ENCODE results near the gene RNF151.
A peak's percentile ranks its signal among the peaks of the same experiment; 100 is the strongest.

RNF151 gene

GRCh38 chr16:1991588-1991947 lies 24.9 kb downstream of the RNF151 start:
- DNase-seq (ENCODE audit: low read depth in 3 of 3), result no peak

DNA sequence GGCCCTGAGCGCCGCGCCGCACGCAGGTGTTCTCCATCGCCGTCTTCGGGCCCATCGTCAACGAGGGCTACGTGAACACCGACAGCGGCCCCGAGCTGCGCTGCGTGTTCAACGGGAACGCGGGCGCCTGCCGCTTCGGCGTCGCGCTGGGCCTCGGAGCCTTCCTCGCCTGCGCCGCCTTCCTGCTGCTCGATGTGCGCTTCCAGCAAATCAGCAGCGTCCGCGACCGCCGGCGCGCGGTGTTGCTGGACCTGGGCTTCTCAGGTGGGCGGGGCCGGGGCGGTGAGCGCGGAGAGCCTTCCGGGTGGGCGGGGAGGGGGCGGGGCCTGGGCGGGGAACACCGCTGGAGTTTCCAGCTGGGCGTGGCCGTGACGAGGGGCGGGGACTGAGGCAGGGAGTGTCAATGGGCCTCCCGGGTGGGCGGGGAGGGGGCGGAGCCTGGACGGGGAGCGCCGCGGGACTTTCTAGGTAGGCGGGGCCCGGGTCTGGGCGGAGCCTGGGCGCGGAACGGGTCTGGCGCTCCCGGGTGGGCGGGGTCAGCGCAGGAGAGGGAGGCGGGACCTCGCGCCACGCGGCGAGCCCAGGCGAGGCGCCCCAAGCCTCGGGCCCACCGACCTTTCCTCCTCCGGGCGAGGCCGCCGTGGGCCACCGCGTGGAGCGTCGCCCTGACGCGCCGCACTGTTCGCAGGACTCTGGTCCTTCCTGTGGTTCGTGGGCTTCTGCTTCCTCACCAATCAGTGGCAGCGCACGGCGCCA lies 25.5 kb downstream of the RNF151 start:
- peak; percentile 98 to 99 (median 98) for DNase-seq (ENCODE audit: low read depth in 3 of 3)

GRCh38 chr16:1992704-1993317 lies 26.2 kb downstream of the RNF151 start:
- DNase-seq (ENCODE audit: low read depth in 3 of 3), result no peak

DNA sequence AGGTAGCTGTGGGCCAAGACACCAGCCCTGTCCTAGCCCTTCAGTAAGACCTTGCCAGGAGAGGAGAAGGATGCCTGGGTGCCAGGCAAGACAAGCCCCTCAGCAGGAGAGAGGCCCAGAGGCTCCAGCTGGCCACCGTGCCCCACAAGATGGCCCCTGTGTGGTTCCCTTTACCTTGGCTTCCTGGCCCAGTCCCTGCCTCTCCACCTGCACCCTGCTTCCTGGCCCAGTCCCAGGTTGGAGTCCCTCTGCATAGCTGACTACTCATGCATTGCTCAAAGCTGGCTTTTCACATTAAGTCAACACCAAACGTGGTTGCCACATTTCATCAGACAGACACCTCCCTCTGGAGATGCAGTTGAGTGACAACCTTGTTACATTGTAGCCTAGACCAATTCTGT lies 27.1 kb downstream of the RNF151 start:
- DNase-seq (ENCODE audit: low read depth in 3 of 3), result no peak

- DNase-seq (ENCODE audit: low read depth in 3 of 3), result no peak
Observed at GRCh38 chr16:1997494-1998359, 31.1 kb downstream of the RNF151 start.

DNA sequence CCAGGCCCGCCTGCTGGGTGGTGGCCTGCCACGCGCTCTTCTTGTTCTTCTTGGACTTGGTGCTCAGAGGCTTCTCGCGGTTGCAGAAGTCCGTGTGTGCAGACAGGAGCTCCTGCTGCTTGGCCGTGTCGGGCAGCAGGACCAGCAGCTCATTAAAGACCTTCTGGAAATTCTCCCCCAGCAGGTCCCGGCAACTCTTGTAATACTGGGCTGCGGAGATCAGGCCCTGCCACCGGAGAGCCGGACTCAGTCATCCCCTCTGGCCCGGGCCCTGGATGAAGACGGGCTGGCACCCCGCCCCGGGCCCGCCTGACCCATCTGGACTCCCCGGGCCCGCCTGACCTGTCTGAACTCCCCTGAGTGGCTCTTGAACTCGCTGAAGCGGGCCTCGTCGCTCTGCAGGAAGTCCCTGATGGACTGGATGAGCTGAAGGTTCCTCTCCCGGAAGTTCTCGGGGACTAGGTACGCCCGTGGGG lies 31.7 kb downstream of the RNF151 start:
- DNase-seq (ENCODE audit: low read depth in 3 of 3), result no peak

DNA sequence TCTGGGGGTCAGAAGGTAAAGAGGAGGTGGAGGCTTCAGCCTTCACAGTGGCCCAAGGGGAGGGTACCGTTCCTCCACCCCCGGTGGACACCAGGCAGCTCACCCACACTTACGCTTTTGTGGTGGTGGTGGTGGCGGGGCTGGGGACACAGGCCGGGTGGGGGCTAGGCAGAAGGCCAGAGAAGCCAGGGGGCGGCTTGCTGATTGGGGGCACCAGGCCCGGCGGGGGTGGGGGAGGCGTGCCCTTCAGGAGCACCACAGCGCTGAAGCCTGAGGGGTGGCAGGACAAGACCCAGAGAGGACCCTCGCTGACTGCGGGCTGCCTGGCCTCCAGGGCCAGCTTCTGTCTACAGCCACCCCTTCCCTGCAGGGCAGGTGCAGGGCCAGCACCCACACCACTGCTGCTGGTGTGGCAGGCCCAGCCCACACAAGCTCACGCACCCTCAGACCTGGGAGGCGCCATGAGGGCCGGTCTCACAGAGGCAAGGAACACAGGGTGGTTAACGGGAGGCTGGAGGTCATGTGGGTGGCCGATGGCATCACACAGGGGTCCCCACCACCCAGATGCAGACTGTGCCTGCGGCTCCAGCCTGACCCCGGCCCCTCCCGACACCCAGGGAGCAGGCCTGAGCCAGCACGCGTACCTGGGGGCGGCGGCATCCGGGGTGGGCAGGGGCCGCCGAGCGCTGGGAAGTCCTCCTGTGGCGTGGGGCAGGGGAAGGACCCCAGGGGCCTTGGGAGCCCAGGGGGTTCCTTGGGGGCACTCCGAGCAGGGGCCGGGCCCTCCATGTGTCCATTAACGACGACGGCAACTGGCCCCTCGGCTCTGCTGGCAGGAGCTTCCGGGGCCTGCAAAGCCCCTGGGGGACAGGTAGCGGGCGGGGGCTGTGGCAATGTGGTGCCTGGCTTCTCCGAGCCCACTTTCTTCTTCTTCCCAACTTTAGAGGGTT lies 32.5 kb downstream of the RNF151 start:
- DNase-seq (ENCODE audit: low read depth in 3 of 3), result no peak

DNA sequence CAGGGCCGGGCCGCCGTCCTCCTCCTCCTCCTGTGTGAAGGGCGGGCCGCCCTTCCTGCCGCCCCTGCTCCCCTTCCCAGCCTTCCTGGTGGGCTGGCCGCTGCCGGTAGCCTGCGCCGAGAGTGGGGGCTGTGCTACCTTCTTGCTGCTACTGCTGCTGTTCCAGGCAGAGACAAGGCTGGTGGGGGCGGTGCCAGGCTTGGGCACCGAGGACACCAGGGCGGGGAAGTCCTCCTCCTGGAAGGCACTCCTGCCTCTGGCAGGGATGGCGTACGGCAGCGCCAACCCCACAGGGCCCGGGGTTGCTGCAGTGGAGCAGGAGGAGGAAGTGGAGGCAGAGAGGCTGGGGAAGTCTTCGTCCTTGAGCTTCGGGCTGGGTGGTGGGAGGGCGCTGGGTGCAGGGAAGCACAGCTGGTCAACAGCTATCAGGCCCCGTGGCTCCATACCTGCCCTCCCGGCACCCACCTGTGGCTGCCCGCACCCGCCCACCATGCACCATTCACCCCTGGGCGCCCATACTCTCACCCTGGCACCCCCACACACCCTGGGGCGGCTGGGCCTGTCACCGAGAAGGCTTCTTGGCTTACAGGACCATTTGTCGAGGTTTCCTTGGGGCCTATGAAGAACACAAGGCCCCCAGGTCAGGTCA lies 33.3 kb downstream of the RNF151 start:
- DNase-seq (ENCODE audit: low read depth in 3 of 3), result no peak

DNA sequence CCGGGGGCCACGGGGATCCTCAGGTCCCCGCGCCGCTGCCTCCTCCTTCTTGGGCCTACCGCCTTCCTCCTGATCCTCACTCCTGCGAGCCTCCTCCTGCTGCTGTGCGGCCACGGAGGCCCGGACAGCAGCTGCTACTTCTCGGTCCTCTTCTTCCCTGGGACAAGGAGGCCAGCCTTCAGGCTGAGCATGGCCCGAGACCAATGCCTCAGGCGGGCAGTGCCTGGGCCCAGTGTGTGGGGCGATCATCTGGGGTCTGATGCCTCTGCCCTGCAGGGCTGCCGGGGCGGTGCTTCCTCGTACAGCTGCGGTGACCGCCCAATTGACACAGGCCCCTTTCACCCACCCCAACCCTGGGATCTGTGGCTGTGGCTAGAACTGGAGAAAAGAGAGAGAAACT lies 34.4 kb downstream of the RNF151 start:
- DNase-seq (ENCODE audit: low read depth in 3 of 3), result no peak

DNA sequence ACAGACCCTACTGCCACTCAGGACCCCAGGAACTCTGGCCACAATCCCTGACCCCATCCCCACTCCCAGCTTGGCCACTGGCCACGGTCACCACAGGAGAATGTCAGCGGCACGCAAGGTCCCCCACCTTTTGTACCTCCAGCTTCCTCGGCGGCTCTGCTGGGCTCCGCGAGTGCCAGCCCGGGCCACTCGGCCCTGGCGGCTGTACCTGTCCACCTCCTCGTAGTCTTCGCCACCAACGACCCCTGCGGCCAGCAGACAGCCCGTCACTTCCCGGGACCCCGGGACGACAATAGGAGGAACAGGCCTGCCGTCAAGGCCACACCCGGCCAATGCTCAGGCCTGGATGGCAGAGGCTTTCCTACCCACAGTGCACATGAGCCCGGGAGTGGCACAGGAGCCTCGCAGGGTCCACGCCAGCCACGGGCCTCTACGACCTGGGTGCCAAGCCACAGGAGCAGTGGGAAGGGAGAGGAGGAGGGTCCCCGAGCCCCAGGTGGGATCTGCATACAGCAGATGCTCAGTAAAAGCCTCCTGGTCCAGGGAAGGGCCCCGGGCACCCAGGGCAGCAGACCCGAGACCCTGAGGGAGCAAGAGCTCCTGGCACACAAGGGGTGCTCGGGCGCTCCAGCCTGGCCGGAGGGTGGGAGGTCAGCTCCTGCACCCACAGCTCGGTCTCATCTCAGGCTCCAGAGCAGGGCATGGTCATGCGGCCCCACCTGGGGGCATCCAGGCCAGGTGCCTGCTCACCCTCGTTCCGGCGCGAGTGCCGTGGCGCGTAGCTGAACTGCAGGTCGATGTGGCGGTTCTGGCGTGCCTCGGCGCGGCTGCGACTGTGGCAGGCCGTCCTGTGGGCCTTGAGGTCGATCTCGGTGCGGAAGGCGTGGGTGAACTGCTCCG lies 35.0 kb downstream of the RNF151 start:
- DNase-seq (ENCODE audit: low read depth in 3 of 3), result no peak

- DNase-seq (ENCODE audit: low read depth in 3 of 3), result no peak
Observed at GRCh38 chr16:2002406-2003230, 36.0 kb downstream of the RNF151 start.

DNA sequence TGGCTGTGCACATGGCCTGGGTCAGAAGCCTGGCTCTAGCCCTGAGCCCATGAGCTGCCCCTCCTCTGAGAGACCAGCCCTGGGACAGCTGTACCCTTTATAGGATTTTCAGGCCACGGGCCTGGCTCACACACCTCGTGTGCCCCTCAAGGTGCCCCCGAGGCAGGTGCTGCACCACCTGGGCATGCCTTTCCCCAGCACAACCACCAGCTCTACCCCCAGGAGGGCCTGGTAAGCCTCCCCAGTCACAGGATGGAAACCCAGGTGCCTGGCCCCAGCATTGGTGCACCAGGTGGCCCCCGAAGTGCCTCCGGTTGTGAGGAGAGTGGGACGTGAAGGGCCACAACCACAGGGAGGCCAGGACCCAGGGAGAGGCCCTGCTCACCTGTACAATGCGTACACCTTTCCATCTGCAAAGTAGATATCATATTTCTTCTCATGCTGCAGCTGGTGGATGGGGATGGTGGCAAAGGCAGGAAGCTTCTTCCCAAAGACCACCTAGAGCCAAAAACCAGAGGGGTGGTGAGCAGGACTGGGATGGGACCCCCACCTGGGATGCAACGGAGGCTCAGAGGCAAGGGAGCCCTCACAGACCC lies 36.7 kb downstream of the RNF151 start:
- DNase-seq (ENCODE audit: low read depth in 3 of 3), result no peak

GRCh38 chr16:2003827-2004641 lies 37.4 kb downstream of the RNF151 start:
- peak; percentile 68 to 80 (median 76) for DNase-seq (ENCODE audit: low read depth in 3 of 3)

DNA sequence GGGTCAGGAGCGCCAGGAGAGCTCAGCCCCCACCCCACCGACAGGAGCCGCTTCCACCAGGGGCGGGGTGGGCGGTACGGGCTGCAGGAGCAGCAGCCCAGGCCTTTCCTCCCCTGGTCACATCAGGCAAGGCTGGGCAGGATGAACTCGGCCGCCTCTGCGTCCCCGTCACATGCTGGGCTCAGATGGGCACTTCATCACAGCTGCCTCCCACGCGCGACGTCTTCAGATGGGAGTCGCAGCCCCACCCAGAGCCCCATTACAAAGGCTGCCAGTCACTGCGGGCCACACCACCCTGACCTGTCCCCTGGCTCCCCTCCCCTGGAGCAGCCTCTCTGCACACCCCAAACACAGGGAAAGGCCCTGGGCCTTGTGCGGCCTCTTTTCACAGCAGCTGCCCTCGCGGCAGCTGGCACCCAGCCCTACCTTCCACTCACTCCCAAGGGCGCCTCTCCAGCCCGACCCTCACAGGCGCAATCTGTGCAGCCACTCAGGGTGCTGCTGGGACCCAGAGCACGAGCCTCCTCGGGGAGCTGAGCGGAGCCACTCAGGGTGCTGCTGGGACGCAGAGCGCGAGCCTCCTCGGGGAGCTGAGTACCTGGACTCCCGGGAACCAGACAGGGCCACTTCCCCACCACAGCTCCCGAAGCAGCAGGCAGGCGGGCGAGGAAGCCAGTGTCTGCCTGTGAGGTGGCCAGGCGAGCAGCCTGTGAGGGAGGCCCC lies 38.3 kb downstream of the RNF151 start:
- no peak for DNase-seq (ENCODE audit: low read depth in 3 of 3)

DNA sequence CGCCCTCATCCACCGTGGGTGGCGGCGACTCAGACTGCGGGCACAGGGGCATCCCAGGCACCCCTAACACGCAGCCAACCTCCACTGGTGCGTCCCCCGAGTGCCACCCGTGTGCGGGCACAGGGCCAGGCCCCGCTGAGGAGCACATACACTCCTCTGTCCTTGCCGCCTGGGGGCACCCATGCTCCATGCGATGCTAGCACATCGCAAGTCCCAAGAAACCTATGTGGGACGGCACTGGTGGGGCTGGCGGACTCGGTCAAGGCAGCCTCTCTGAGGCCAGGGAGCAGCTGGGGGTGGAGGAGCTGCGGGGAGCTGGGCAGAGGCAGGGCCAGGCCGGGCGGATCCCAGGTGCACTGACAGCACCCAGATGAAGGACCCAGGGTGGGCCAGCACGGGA lies 39.0 kb downstream of the RNF151 start:
- no peak for DNase-seq (ENCODE audit: low read depth in 3 of 3)

- DNase-seq (ENCODE audit: low read depth in 3 of 3), result no peak
Observed at GRCh38 chr16:2006317-2006716, 39.7 kb downstream of the RNF151 start.

Data from stimulated activated CD4-positive, alpha-beta T cell treated with anti-CD3 and anti-CD28 coated beads, TNF-alpha, amount 100 ng/mL, for 4 hours (primary cell).